HG03039 (cell line): ENCODE measurements around the gene ZCCHC3.

Experiments used
- ATAC-seq: cut with Tn5 transposase; IDR thresholded peaks from one replicate; pipeline ENCODE4 v1.9.1; 2021; ENCODE audit warnings: mild to moderate bottlenecking, moderate library complexity; ENCODE audit not compliant: unreplicated experiment

Gene ZCCHC3

GRCh38 chr20:278607-279571 is 18.5 kb upstream of the ZCCHC3 start:
- ATAC-seq: no peak

GRCh38 chr20:284172-284571 is 13.2 kb upstream of the ZCCHC3 start:
- ATAC-seq: no peak

- ATAC-seq: no peak
Measured at GRCh38 chr20:286508-286907, 10.9 kb upstream of the ZCCHC3 start.

GRCh38 chr20:288956-289692 is 8.2 kb upstream of the ZCCHC3 start:
- ATAC-seq: no peak

- no peak for ATAC-seq
Measured at GRCh38 chr20:289693-290083, 7.7 kb upstream of the ZCCHC3 start.

- peak; percentile 80 for ATAC-seq
Measured at GRCh38 chr20:290084-290831, 7.1 kb upstream of the ZCCHC3 start, which contains the start of gene C20orf96. C20orf96 (minus strand) TSS chr20:290750; CDS start chr20:290610, 140 bp downstream.

GRCh38 chr20:294602-295001 is 2.8 kb upstream of the ZCCHC3 start:
- ATAC-seq: no peak

- no peak for ATAC-seq
Measured at GRCh38 chr20:295804-296203, 1.6 kb upstream of the ZCCHC3 start.

GRCh38 chr20:297925-298775 is 780 bp downstream of the ZCCHC3 start:
- peak; percentile 24 for ATAC-seq

GRCh38 chr20:298776-299391 is 1.5 kb downstream of the ZCCHC3 start:
- ATAC-seq: no peak

GRCh38 chr20:300345-300990 is 3.1 kb downstream of the ZCCHC3 start:
- no peak for ATAC-seq

GRCh38 chr20:301886-302848 is 4.8 kb downstream of the ZCCHC3 start:
- ATAC-seq: no peak

- ATAC-seq: no peak
Measured at GRCh38 chr20:305745-306144, 8.4 kb downstream of the ZCCHC3 start.

- no peak for ATAC-seq
Measured at GRCh38 chr20:308427-309038, 11.2 kb downstream of the ZCCHC3 start.

- ATAC-seq: no peak
Measured at GRCh38 chr20:309306-309840, 12.0 kb downstream of the ZCCHC3 start.

GRCh38 chr20:309841-310644 is 12.7 kb downstream of the ZCCHC3 start:
- peak; percentile 98 for ATAC-seq

GRCh38 chr20:310645-311044 is 13.3 kb downstream of the ZCCHC3 start:
- ATAC-seq: no peak
